Skeletal muscle cell (primary cell): ENCODE results near the gene ACAP3.

Experiments
- DNase-seq: peaks from one replicate; pipeline ENCODE4 v3.0.0-alpha.2; 2010; ENCODE audit warnings: low read depth
- H3K4me3 ChIP-seq: 2 replicates; pipeline ENCODE4 v1.5.1; 2011; ENCODE audit warnings: low read depth, mild to moderate bottlenecking, control low read depth, low read length, moderate library complexity

Gene ACAP3

GRCh38 chr1:1273512-1274298, 34.0 kb downstream of the ACAP3 start, which contains the start of gene UBE2J2:
Gene UBE2J2, minus strand, starts transcription at chr1:1273854. Its CDS starts 5,862 bp downstream, at chr1:1267992.
- peak within 1 kb of the TSS; percentile 62 for H3K4me3 ChIP-seq
- peak; percentile 74 for DNase-seq

- no peak for DNase-seq
- peak overlapping the region; percentile 62 for H3K4me3 ChIP-seq
These were observed 34.6 kb downstream of the ACAP3 start for GRCh38 chr1:1273209-1273511.

DNA sequence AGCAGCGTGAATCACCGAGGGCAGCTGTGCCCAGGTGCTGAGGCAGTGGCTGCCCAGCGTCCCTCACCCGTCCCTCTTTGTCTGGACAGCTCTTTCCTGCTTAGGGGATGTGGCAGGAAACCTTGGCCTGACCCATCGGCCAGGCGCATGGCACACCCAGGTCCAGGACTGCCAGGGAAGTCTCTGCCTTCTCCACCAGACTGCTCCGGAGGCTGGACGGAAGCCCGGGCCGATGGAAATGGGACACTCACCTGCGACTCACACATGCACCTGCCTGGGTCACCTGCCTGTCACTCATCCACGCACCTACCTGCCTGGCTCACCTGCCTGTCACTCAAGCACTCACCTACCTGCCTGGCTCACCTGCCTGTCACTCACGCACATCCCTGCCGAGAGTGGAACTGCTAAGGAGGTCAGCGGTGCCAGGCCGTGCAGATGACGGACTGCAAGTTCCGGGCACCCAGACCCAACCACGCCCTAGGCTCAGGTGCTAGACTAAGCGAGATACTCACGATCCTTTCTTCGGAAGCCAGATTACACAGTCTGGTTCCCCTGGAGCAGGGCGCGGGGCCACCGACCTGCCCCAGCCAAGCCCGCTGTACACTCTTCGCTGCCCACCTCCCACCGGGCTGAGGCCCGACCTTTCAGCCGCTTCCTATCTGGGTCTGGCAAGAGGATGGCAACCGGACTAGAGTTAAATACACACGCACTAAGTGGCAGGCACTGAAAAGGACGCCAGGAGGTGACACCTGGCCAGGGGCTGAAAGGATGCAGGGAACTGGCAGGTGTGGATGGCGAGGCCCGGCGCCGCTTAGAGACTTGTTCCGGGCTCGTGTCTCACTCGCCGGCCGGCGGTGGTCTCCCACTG, 35.2 kb downstream of the ACAP3 start:
- DNase-seq: no peak
- peak overlapping the region; percentile 62 for H3K4me3 ChIP-seq

- no peak for DNase-seq
- H3K4me3 ChIP-seq: no peak overlapping the region
These were observed 36.9 kb downstream of the ACAP3 start for GRCh38 chr1:1270813-1271212.

DNA sequence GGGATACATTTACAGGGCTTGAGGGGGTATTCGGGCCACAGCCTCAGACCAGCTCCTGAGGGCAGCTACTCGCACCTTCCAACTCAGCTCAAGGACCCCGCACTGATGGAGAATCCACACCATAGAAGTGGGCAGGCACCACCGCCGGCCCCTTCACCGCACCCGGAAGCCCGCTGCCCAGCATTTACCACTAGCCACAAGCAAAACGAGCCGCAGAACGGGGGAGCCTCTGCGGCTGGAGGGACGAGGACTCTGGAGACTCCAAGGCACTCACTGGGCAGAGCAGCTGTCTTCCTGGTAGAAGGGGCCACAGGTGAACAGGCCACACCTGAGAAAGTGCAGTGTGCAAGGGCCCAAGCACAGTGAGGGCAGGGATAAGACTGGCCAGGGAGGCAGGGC, 39.4 kb downstream of the ACAP3 start:
- H3K4me3 ChIP-seq: no peak overlapping the region
- no peak for DNase-seq

DNA sequence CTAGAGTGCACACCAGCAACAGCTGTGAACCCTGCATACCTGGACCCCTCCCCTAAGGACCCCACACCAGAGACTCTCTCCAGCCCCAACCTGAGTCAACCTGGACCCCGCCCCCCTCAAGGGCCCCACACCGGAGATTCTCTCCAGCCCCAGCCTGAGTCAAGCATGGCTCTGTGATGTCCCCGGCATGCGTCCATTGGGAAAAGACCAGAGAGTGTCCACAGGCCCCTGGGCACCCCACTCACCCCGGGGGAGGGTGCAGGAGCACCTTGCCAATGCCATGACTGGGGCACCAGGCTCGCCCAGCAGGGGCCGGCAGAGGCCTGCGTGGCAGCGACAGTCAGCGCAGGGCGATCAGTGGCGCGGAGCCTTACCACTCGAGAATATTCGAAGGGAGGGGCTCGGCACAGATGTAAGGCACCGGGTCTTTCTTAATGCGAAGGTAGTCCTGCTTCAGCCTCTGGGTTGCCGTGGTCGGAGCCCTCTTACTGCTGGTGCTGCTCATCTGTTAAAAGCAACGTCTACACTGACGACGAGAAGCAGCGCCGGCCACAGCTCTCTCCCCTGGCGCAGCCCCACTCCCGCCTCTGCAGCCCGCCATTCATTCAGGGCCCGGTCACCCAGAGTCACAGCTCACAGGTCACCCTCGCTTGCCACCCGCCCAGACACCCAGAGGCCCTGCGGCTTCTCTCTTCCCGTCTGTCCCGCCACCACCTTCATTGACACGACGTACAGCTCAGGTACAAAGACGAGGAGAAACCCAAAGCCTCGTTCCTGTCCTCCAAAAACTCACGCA, 40.0 kb downstream of the ACAP3 start:
- DNase-seq: no peak
- H3K4me3 ChIP-seq: no peak overlapping the region

- peak; percentile 90 for DNase-seq
These were observed 42.9 kb downstream of the ACAP3 start for GRCh38 chr1:1264868-1265272.

DNA sequence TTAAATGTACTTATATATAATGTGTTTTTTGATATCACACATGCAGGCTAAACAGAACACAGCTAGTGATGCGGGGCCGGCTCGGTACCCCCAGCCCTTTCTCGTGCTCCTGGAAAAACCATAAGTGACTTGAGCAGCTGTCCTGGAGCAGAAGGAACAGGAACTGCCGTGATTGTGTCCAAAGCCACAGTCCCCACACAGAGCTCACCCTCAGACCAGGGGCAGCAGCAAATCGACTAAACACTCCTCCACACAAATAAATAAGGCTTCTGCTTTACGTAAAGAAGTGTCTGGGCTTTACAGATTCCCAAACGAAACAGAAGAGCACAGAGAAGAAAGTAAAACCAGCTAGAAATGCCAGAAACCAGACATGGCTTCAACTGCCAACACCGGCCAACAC, 43.7 kb downstream of the ACAP3 start:
- no peak for DNase-seq
- H3K4me3 ChIP-seq: no peak overlapping the region

More at GRCh38 chr1:1264868-1265272, 42.9 kb downstream of the ACAP3 start:
- H3K4me3 ChIP-seq: no peak overlapping the region

- DNase-seq: no peak
- no peak overlapping the region for H3K4me3 ChIP-seq
These were observed 45.0 kb downstream of the ACAP3 start for GRCh38 chr1:1262758-1263157.

DNA sequence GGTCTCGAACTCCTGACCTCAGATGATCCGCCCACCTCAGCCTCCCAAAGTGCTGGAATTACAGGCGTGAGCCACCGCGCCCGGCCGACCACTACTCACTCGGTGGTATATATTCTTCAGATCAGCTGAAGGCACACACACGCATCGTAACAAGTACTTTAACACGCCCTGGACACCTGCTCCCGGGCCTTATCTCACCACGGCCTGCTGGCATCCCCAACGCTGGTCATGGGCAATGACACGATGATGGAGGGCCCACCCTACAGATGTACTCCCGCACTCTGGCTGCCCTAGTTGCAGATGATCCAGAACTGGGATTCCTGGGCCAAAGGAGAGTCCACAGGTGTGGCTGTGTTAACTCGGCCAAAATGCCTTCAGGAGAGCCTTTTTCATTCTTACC, 45.7 kb downstream of the ACAP3 start:
- no peak overlapping the region for H3K4me3 ChIP-seq
- no peak for DNase-seq

- no peak for DNase-seq
- no peak overlapping the region for H3K4me3 ChIP-seq
These were observed 46.7 kb downstream of the ACAP3 start for GRCh38 chr1:1260843-1261560.

DNA sequence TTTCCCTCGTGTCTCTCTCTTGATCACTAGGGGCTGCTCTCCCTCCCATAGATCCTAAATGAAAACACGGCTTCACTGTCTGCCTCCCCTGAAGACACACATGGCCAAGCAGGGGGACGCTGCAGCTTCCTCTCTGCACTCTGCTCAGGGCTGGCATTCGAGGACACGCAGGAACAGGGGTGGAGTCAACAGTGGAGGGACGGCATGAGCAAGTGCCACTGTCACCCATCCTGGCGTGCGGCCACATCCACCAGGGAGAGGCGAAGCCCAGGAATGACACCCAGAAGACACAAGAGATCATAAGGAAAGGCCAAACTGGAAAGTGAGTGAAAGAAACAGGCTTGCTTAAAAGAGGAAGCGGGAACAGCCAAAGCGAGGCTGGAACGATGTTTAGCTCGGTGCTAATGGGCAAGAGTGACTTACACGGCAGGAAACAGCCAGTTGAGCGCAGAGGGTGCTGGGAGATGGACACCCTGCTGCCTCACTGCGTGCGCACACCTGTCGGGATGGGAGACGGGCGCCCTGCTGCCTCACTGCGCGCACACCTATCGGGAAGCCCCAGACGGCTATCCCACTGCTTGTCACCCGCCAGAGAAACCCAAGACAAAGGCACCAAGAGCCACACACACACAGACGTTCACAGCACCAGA, 47.7 kb downstream of the ACAP3 start:
- no peak overlapping the region for H3K4me3 ChIP-seq
- no peak for DNase-seq

GRCh38 chr1:1259540-1259939, 48.2 kb downstream of the ACAP3 start:
- DNase-seq: no peak
- H3K4me3 ChIP-seq: no peak overlapping the region

GRCh38 chr1:1259119-1259488, 48.6 kb downstream of the ACAP3 start:
- no peak overlapping the region for H3K4me3 ChIP-seq
- DNase-seq: no peak

DNA sequence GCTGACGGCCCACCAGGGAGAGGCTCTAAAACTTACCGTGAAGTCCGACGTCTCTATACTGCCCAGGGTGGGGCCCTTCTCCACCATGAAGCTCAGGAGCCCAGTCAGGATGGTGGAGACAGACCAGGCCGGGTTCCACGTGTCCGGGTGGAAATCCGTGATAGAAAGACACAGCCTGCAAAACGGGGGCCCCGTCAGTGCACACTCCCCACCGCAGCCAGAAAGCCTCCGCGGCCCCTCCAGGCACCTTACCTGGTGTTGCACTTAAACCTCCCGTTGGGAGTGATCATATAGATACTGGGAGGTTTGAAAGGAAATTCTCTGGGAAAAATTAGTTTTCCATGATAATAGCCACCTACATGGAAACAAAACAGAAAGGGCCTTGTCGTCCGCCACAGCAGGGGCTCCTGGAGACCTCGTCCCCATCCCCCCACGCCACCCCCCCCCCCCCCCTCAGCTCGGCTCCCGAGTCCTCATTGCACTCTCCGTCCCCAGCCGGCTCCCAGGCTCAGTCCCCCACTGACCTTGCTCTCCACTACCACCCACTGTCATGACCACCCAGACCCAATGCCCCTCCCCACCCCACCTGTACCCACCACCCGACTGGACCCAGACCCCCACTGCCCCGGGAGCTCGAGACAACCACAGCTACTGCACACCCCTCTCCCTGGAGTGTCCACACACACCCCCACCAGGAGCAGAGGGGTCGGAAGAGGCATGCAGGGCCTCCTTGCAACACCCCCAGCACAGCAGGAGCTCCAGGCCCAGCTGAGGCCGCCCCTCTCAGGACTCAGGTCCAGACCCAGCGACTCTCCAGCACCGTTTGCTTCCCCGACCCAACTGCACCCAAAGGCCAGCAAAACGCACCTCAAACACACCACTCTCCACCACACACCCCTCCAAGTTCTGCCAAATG, 50.5 kb downstream of the ACAP3 start:
- no peak for DNase-seq
- no peak overlapping the region for H3K4me3 ChIP-seq

- no peak for DNase-seq
- H3K4me3 ChIP-seq: no peak overlapping the region
These were observed 52.1 kb downstream of the ACAP3 start for GRCh38 chr1:1255611-1256010.

- DNase-seq: no peak
- H3K4me3 ChIP-seq: no peak overlapping the region
These were observed 52.7 kb downstream of the ACAP3 start for GRCh38 chr1:1255078-1255477.

DNA sequence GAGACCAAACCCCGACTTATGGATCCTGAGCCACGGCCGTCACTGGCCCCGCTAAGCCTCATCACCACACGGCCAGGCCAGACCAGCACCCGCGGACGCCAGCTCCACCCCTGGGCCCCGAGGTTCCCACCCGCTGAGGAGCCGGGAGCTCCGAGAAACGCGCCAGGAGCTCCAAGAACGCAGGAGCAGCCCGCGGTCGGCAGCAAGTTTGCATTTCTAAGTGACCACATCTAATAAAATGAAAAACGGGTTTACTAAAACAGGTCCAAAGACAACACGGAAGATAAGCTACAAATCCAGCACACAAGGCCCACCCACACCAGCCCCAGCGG, 53.1 kb downstream of the ACAP3 start:
- DNase-seq: no peak
- H3K4me3 ChIP-seq: no peak overlapping the region
